ENCODE measurements around the gene FAM89B.
A peak's percentile ranks its signal among the peaks of the same experiment; 100 is the strongest.
"Not testable (repeated sequence)": the region's sequence is repeated elsewhere in the genome, so short reads cannot be mapped to it uniquely, and the experiment has no call there.

The FAM89B gene

GRCh38 chr11:65572356-65573051 lies at the start of gene FAM89B:
FAM89B (plus strand) TSS chr11:65572538; CDS start chr11:65572670, 132 bp downstream.
- H3K36me3 ChIP-seq (ENCODE audit: control insufficient read depth, insufficient read depth, low read length): no peaks in the 10 kb centered on the region
- no peaks in the 10 kb centered on the region for H3K9me3 ChIP-seq (ENCODE audit: control insufficient read depth, insufficient read depth, low read depth, low read length)
- peaks cover 40% of the 10 kb centered on the region for H3K4me1 ChIP-seq (ENCODE audit: control insufficient read depth, insufficient read depth, low read length)
- H3K4me3 ChIP-seq (ENCODE audit: low read depth, low read length): peak within 1 kb of the TSS; percentile 91
- H3K27me3 ChIP-seq (ENCODE audit: control insufficient read depth, insufficient read depth, low read length): peaks cover 28% of the 10 kb centered on the region
- H3K27ac ChIP-seq (ENCODE audit: low read depth, low read length): no peak within 1 kb of the TSS
- H3K9ac ChIP-seq (ENCODE audit: low read length): peak within 1 kb of the TSS; percentile 55

GRCh38 chr11:65522718-65523630 lies 49.4 kb upstream of the FAM89B start:
- H3K4me3 ChIP-seq (ENCODE audit: low read depth, low read length); H3K9ac ChIP-seq (ENCODE audit: low read length); H3K9me3 ChIP-seq (ENCODE audit: control insufficient read depth, insufficient read depth, low read depth, low read length); H3K27ac ChIP-seq (ENCODE audit: low read depth, low read length); H3K27me3 ChIP-seq (ENCODE audit: control insufficient read depth, insufficient read depth, low read length): not testable (repeated sequence)
- Histone ChIP-seq H3K4me1 (ENCODE audit: control insufficient read depth, insufficient read depth, low read length) (peaks cover 13% of the 10 kb centered on the region), H3K36me3 (ENCODE audit: control insufficient read depth, insufficient read depth, low read length) (peaks cover 15% of the 10 kb centered on the region)

GRCh38 chr11:65523631-65523968 lies 48.7 kb upstream of the FAM89B start:
- not testable (repeated sequence) for H3K9me3 ChIP-seq (ENCODE audit: control insufficient read depth, insufficient read depth, low read depth, low read length); H3K27me3 ChIP-seq (ENCODE audit: control insufficient read depth, insufficient read depth, low read length); H3K4me3 ChIP-seq (ENCODE audit: low read depth, low read length); H3K9ac ChIP-seq (ENCODE audit: low read length); H3K27ac ChIP-seq (ENCODE audit: low read depth, low read length)
- peaks cover 13% of the 10 kb centered on the region for H3K4me1 ChIP-seq (ENCODE audit: control insufficient read depth, insufficient read depth, low read length)
- peaks cover 17% of the 10 kb centered on the region for H3K36me3 ChIP-seq (ENCODE audit: control insufficient read depth, insufficient read depth, low read length)

- peak overlapping the region; percentile 34 for H3K9ac ChIP-seq (ENCODE audit: low read length)
- peaks cover 13% of the 10 kb centered on the region for H3K4me1 ChIP-seq (ENCODE audit: control insufficient read depth, insufficient read depth, low read length)
- H3K9me3 ChIP-seq (ENCODE audit: control insufficient read depth, insufficient read depth, low read depth, low read length): no peaks in the 10 kb centered on the region
- peaks cover 22% of the 10 kb centered on the region for H3K36me3 ChIP-seq (ENCODE audit: control insufficient read depth, insufficient read depth, low read length)
- H3K4me3 ChIP-seq (ENCODE audit: low read depth, low read length): peak overlapping the region; percentile 63
- H3K27ac ChIP-seq (ENCODE audit: low read depth, low read length): no peak overlapping the region
- H3K27me3 ChIP-seq (ENCODE audit: control insufficient read depth, insufficient read depth, low read length): no peaks in the 10 kb centered on the region
Observed at GRCh38 chr11:65524014-65524740, 48.2 kb upstream of the FAM89B start.

GRCh38 chr11:65524741-65525545 lies 47.4 kb upstream of the FAM89B start, which contains the start of gene SCYL1:
SCYL1 (plus strand) TSS chr11:65525083; CDS start chr11:65525154, 71 bp downstream.
- H3K9me3 ChIP-seq (ENCODE audit: control insufficient read depth, insufficient read depth, low read depth, low read length): no peaks in the 10 kb centered on the region
- peak within 1 kb of the TSS; percentile 81 for H3K9ac ChIP-seq (ENCODE audit: low read length)
- H3K27me3 ChIP-seq (ENCODE audit: control insufficient read depth, insufficient read depth, low read length): no peaks in the 10 kb centered on the region
- H3K36me3 ChIP-seq (ENCODE audit: control insufficient read depth, insufficient read depth, low read length): peaks cover 28% of the 10 kb centered on the region
- H3K27ac ChIP-seq (ENCODE audit: low read depth, low read length): peak within 1 kb of the TSS; percentile 88; the same call in 1 of the 2 replicates
- H3K4me1 ChIP-seq (ENCODE audit: control insufficient read depth, insufficient read depth, low read length): peaks cover 13% of the 10 kb centered on the region
- H3K4me3 ChIP-seq (ENCODE audit: low read depth, low read length): peak within 1 kb of the TSS; percentile 92

- Histone ChIP-seq H3K9ac (ENCODE audit: low read length) (peak overlapping the region; percentile 81), H3K27me3 (ENCODE audit: control insufficient read depth, insufficient read depth, low read length) (no peaks in the 10 kb centered on the region), H3K4me1 (ENCODE audit: control insufficient read depth, insufficient read depth, low read length) (peaks cover 13% of the 10 kb centered on the region), H3K27ac (ENCODE audit: low read depth, low read length) (peak overlapping the region; percentile 88; the same call in 1 of the 2 replicates), H3K36me3 (ENCODE audit: control insufficient read depth, insufficient read depth, low read length) (peaks cover 35% of the 10 kb centered on the region), H3K9me3 (ENCODE audit: control insufficient read depth, insufficient read depth, low read depth, low read length) (no peaks in the 10 kb centered on the region), H3K4me3 (ENCODE audit: low read depth, low read length) (peak overlapping the region; percentile 92)
Observed at GRCh38 chr11:65525546-65526480, 46.5 kb upstream of the FAM89B start.

GRCh38 chr11:65526744-65527143 lies 45.6 kb upstream of the FAM89B start:
- peaks cover 13% of the 10 kb centered on the region for H3K4me1 ChIP-seq (ENCODE audit: control insufficient read depth, insufficient read depth, low read length)
- H3K36me3 ChIP-seq (ENCODE audit: control insufficient read depth, insufficient read depth, low read length): peaks cover 45% of the 10 kb centered on the region
- H3K9me3 ChIP-seq (ENCODE audit: control insufficient read depth, insufficient read depth, low read depth, low read length): no peaks in the 10 kb centered on the region
- H3K9ac ChIP-seq (ENCODE audit: low read length): no peak overlapping the region
- no peak overlapping the region for H3K4me3 ChIP-seq (ENCODE audit: low read depth, low read length)
- H3K27me3 ChIP-seq (ENCODE audit: control insufficient read depth, insufficient read depth, low read length): no peaks in the 10 kb centered on the region
- no peak overlapping the region for H3K27ac ChIP-seq (ENCODE audit: low read depth, low read length)

- H3K4me3 ChIP-seq (ENCODE audit: low read depth, low read length): no peak overlapping the region
- no peak overlapping the region for H3K9ac ChIP-seq (ENCODE audit: low read length)
- no peak overlapping the region for H3K27ac ChIP-seq (ENCODE audit: low read depth, low read length)
- peaks cover 61% of the 10 kb centered on the region for H3K36me3 ChIP-seq (ENCODE audit: control insufficient read depth, insufficient read depth, low read length)
- no peaks in the 10 kb centered on the region for H3K9me3 ChIP-seq (ENCODE audit: control insufficient read depth, insufficient read depth, low read depth, low read length)
- H3K4me1 ChIP-seq (ENCODE audit: control insufficient read depth, insufficient read depth, low read length): peaks cover 13% of the 10 kb centered on the region
- H3K27me3 ChIP-seq (ENCODE audit: control insufficient read depth, insufficient read depth, low read length): no peaks in the 10 kb centered on the region
Observed at GRCh38 chr11:65528819-65529350, 43.5 kb upstream of the FAM89B start.

- Histone ChIP-seq H3K36me3 (ENCODE audit: control insufficient read depth, insufficient read depth, low read length) (peaks cover 61% of the 10 kb centered on the region), H3K4me1 (ENCODE audit: control insufficient read depth, insufficient read depth, low read length) (peaks cover 6% of the 10 kb centered on the region), H3K4me3 (ENCODE audit: low read depth, low read length) (no peak overlapping the region), H3K9me3 (ENCODE audit: control insufficient read depth, insufficient read depth, low read depth, low read length) (no peaks in the 10 kb centered on the region), H3K27ac (ENCODE audit: low read depth, low read length) (no peak overlapping the region), H3K27me3 (ENCODE audit: control insufficient read depth, insufficient read depth, low read length) (no peaks in the 10 kb centered on the region), H3K9ac (ENCODE audit: low read length) (no peak overlapping the region)
Observed at GRCh38 chr11:65529475-65530156, 42.7 kb upstream of the FAM89B start.

All from HUES6 (cell line).